NCI-H524 (cell line): ENCODE results near the gene LENEP.

Experiments
- DNase-seq, 2 experiments: peaks; one replicate each; lab custom pipeline; 2025; lab: John Stamatoyannopoulos, UW

LENEP gene

DNA sequence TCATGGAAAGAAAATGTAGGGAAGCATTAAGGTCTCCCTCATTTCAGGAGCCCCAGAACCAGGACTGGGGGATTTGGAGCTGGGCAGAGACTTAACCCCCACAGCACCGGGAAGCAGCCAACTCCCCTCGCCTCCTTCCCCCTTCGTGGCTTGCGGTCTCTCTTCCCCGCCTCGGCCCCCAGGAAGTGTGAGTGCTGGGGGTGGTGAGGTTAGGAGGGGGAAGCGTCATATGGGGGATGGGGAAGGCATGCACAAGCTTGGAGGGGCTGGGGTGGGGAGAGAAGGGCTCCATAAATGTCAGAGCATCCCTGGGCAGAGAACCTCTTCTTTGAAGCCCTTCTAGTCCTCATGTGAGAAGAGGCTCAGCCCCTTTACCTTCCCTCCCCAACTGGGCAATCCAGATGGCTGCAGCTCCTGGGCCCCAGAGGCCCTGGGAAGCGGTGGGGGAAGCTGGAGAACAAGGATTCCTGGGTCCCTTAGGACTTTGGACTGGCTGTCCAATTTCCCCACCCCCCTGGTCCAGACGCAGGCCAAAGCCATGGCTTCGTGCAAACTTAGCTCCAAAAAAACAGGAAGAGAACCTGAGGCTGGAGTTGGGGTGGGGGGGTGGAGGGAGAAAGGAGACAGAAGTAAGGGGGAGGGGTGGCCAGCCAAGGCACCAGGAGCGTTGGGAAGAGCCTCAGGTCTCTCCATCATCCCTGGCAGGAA is 17.0 kb downstream of the LENEP start:
- DNase-seq, result no peak

DNA sequence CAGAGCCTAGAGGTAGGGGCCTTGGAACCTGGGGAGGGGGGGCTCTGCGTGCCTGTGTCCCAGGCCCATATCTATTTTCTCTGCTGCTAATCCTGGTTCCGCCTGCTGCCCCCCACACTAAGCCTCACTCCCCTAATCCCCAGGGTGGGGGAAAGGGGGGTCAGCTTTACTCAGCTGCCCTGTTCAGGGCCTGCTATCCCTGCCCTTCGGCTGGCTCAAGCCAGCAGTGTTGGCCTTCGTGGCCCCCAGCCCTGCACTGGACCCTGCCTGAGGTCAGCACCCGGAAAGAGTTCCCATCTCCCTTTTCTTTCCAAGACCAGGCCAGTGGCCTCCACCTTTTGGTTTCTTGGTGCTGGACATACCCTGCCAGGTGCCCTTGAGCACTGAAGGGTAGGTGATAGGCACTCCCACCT is 17.6 kb downstream of the LENEP start:
- peak in 1 of 2 experiments; percentile 59 for DNase-seq

DNA sequence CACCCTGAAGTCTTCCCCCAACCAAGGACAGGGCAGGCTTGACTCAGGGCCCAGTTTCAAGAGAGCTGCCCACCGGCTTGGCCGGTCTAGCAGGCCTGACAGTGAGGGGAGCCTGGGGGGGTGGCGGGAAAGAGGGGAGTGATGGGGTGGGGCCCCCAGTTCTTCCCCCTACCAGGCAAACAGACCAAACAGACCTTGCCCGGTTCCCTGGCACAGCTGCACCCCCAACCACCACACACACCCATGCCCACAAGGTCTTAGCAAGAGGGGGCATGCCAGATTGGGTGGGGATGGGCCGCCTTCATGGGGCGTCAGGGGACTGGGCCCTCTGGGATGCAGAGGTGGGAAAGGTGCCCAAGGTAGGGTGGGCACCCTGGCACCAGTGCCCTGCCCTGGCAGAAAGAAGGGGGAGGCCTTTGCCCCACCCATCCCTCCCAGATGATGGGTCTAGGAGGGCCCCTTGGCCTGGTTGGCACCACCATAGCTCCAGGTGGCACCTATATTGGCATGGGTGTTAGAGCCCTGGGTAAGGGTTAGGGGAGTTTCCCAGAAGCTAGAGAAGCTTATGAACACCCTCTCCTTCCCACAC is 18.1 kb downstream of the LENEP start:
- no peak for DNase-seq

DNA sequence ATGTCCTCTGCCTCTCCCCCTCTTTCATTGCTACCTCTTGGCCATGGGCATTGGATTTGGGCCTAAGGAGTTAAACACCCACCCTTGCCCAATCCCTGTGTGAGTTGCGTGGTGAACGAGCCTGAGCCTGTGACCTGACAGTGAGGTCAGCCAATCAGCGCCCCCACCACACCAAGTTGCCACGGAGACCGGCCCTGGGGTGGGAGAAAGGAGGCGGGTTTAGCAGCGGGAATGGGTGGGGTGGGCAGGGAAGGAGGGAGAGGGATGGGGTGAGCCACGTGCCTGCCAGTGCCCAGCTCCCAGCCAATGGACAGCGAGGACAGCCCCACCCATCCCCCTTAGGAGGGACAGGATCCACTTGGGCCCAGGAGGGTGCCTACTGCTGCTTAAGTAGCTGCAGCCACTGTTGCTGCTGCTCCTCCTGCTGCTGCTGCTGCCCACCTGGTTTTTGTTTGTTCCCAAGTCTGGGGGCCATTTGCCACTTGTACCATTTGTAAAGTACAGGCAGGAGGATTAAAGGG is 18.7 kb downstream of the LENEP start:
- peak; percentile 97 to 98 for DNase-seq

DNA sequence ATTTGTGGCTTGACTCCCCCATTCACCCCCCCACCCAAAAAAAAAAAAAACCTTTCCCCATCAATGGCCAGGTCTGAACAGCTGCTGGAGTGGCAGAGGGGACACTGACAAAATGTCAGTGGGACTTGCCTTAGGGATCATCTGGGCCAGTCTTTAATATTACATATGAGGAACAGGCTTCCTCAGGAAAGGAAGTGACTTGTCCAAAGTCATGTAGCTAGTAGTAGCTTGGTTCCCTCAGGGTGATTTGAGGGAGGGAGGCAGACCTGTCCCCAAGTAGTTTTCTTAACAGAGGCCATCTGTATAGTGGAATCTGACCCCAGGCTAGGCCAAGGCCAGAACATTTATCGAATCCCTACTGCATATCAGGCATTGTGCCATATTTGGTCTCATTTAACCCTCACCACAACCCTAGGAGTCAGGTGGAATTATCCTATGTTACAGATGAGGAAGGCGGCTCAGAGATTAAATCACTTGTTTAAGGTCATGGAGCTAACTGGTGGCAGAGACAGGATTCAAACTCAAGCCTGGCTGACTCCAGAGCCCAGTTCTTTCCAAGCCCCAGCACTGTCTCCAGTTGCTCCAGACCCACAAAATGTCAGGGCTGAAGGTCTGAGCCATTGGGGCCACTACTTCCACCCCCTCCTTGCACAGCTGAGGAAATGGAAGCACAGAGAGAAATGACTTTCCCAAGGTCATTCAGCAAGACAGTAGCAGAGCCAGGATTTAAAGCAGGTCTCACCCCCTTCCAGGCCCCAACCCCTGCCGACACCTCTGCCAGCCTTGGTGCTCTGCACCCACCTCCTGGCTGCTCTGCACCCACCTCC is 19.6 kb downstream of the LENEP start:
- DNase-seq, result no peak

DNA sequence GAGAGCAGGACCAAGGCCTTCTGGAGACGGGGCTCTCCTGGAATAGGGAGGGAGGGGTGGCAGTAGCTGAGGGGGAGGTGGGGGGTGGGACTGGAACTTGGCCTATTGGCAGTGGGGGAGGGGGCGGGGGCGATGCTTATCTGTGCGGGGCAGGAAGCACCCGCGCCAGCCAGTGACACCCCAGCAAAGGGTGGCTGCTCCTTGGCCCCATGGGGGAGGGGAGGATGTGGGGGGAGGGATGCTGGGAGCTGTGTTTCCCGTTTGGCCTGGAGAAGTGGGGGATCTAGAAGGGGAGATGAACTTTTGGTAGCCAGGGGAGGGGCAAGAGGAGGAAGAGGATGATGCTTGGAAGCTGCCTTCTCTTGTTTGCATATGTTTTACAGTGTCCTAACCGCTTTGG is 20.2 kb downstream of the LENEP start:
- no peak for DNase-seq

DNA sequence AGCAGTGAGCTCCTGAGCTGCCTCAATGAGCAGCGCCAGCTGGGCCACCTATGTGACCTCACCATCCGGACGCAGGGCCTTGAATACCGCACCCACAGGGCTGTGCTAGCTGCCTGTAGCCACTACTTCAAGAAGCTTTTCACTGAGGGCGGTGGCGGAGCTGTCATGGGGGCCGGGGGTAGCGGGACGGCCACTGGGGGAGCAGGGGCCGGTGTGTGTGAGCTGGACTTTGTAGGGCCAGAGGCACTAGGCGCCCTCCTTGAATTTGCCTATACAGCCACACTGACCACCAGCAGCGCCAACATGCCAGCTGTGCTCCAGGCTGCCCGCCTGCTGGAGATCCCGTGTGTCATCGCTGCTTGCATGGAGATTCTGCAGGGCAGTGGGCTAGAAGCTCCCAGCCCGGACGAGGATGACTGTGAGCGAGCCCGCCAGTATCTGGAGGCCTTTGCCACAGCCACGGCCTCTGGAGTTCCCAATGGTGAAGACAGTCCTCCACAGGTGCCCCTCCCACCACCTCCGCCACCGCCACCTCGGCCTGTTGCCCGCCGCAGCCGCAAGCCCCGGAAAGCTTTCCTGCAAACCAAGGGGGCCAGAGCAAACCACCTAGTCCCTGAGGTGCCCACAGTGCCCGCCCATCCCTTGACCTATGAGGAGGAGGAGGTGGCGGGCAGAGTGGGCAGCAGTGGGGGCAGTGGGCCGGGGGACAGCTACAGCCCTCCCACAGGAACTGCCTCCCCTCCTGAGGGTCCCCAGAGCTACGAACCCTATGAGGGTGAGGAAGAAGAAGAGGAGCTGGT is 21.5 kb downstream of the LENEP start:
- no peak for DNase-seq

DNA sequence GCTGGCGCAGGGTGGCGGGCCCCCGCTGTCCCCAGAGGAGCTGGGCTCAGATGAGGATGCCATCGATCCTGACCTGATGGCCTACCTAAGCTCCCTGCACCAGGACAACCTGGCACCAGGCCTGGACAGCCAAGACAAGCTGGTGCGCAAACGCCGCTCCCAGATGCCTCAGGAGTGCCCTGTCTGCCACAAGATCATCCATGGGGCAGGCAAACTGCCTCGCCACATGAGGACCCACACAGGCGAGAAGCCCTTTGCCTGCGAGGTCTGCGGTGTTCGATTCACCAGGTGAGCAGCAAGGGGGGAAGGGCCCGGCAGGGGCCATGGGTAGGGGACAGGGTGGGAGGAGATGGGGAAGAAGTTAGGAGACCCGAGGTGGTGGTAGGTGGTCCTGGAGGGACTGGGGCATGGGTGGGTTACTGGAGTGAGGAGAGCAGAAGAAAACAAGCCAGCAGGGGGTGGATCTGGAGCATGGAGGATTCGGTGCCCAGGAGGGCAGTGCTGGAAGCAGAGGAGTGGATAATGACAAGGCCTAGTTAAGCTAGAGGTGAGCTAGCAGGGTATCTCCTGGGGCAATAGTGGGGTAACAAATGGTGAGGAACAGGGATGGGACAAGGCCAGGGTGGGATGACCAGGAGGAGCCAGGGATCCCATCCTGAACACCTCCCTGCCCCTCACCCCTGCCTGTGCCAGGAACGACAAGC is 22.3 kb downstream of the LENEP start:
- DNase-seq, result no peak

DNA sequence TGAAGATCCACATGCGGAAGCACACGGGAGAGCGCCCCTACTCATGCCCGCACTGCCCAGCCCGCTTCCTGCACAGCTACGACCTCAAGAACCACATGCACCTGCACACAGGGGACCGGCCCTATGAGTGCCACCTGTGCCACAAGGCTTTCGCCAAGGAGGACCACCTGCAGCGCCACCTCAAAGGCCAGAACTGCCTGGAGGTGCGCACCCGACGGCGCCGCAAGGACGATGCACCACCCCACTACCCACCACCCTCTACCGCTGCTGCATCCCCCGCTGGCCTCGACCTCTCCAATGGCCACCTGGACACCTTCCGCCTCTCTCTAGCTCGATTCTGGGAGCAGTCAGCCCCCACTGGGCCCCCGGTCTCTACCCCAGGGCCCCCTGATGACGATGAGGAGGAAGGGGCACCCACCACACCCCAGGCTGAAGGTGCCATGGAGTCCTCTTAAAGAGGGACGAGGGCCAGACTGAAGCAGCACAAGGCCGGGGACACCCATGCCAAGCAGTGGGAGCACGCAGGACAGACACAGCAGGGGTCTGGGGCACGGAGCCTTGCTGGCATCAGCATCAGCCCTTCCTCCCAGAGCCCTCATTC is 22.9 kb downstream of the LENEP start:
- DNase-seq, result no peak

DNA sequence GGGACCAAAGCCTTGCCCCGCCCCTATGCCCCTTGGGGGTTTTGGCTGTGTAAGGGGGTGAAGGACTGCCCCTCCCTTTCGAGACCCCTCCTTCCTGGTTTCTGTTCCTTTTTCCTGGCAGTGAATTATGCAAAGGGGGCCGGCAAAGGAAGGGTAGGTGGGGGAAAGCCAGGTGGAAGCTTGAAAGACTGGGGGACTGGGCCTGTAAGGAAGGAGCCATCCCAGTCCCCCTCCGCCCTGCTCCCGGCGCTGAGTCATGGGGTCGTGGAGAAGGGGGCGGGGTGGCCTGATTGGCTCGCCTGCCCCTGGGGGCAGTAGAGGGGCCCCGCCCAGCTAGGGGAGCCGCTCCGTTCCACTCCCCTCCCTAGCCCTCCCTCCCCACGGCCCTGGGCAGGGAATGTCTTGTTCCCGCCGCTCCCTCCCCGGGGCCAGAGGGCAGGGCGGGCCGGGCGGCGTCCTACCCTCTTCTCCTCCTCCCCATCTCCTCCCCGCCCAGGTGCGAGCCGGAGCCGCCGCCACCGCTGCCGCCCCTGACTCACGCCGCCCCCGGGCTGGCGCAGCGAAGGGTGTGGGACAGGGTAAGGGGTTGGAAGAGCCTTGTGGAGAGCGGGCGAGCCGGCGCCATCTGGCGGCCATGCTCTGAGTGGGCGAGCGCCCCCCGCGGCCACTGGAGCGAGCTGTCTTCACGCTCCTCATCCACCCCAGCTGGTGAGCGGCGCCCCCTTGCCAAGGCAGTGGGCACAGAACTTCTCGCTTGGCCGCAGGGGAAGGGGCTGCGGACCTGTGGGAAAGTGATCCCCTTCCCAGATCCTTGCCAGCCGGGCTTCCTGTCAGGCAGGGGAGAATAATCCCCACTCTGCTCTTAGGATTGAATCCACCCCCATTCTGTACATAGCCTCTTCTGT is 23.9 kb downstream of the LENEP start:
- DNase-seq, result peak; percentile 72 to 86

DNA sequence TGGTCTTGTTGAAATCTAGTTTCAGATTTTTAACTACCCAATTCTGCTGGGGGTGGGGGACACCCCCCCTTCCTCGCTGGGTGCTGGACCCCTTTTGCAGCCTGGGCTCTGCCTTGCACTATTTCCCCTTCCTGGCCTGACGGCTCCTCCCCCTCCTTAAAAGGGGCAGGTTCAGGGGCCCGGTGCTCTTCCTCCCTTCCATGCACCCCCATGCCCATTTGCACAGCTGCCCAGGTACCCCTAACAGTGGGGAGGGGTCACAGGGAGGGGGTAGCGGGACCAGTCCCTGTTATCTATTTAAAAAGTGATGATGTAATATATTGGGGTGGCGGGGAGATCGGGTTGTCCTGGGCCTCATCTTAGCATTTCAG is 24.5 kb downstream of the LENEP start:
- DNase-seq, result no peak

DNA sequence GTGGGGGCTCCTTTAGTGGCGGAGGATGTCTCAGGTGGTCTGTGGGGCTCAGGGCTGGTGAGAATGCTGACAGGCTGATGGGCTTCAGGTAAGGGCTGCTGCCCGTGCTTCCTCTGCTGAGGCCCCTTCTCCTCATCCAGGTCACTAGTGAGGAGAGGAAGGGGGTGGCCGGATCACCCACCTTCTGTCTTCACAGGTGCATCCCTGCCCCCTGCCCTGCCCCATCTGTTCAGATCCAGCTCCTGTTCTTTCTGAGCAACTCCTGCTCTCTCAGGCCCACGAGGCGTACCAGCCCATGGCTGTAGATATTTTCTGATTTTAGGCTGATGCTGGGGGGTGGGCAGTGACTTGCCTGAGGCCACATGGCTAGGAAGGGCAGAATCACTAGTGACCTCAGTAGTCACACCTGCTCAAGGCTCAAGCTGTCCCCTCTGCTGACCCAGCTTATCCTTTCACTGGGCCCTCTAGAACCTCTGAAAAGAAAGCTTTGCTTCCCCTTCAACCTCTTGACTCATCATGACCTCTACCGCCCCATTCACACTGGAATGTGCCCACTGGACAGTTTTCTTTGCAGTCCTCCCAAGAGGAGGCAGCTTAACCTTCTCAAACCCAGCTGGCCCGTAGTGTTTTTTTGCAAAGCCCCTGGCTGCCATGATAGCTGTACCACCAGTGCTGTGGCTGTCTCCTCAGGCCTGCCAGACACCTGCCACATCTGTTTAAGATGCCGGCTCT is 25.4 kb downstream of the LENEP start:
- peak in 1 of 2 experiments; percentile 44 for DNase-seq

DNA sequence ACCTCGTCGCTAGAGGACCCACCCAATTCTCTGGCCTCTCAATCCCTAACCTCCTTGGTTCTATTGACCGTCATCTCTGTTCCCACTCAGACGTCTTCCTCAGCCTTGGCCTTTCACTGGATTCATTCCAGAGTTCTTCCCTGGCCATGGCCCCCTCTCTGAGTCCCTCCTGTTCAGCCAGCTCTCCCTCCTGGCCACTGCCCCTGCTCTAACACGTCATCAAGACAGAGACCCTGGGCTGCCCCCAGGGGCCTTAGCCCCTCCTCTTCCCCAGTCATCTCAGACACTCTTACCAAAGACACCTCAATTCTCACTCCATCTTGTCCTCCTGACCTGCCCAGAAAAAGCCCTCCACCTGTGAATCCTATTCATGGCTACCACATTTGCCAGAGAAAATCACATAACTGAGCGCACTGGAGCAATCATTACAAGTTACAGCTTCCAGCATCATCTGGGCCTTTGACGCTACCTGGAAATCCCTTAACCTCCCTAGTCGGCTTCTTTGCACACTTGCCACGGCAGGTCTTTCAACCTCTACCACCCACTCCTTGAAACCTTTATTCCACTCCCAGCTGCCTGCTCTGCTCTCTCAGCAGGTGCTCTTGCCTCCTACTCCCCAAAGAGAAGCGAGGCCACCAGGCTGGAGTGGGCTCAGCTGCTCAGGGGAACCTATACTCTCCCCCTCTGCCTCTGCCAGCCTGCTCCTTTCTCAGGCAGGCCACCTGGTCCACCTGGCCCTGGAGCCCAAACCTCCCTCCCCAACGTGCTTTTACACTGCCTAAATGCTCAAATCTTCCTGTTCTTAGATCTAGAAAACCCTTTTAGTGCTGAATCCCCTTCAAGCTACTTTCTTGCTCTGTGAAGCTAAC is 26.2 kb downstream of the LENEP start:
- no peak for DNase-seq

DNA sequence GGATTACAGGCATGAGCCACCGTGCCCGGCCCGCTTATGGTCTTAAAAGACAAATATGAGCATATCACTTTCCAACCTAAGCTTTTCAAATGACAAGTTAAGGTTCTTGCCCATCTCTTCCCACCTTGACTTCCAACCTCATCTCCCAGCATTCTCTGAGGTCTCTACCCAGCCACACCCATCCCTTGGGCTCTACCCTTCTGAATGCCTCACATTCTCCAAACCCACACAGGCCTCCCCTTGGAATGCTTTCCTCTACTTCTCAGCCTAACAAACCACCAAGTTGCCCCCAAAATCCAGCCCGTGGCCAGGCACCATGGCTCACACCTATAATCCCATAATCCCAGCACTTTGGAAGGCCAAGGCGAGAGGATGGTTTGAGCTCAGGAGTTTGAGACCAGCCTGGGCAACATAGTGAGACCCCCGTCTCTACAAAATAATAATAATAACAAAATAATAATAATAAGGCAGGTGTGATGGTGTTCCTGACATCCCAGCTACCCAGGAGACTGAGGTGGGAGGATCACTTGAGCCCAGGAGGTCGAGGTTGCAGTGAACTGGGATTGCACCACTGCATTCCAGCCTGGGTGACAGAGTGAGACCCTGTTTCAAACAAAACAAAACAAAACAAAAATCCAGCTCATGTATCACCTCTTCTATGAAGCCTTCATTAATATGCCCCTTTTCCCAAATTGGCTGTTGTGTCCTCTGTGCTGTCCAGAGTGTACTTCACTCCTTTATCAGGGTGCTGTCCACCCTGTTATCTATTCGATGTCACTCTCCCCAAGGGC is 28.9 kb downstream of the LENEP start:
- no peak for DNase-seq

DNA sequence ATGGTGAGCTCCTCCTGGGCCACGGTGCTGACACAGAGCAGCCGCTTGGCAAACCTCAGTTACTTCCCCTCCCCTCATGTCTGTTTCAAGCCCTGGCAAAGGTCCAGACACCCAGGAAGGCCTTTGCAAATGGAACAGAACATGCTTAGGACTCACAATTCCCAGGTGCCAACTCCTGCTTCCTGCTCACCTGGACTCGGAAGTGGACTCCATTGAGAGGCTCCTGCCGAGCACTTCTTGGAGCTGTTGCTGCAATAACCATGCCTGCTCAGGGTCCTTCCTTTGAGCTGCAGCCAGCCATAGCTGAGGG is 29.5 kb downstream of the LENEP start:
- DNase-seq, result no peak

DNA sequence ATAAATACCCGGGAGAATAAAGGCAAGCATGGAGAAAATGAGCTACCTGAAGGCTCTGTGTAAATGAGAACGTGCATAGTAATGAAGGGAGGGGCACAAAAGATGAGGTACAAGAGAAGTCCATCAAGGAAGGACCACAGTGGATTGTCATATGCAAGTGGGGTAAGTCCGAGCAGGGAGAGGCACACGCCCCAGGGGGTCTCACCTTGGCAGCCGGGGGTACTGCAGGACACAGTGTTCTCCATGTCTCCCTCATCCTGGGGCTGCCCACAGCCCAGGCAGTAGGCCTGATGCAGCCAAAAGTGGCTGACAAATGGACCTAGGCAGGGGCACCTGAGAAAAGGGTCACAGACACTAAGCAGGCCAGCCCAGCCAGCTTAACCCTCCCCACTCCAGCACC is 30.2 kb downstream of the LENEP start:
- DNase-seq, result no peak

DNA sequence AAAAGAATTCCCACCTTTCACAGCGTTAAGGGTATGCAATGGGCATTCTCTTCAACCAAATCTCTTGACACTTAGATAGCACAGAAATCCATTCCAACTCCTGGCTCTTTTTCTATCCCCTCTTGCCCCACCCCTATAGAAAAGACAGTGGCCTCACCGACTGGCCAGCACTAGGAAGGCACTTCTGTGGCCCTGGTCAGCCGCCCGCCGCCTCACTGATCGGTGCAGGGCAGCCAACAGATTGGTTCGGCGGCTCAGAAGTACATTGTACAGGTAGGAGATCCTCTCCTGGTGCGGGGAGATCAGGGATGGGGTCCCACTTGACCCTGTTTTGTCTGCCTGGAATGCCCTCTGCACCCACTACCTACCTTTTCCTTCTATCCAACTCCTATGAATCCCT is 30.9 kb downstream of the LENEP start:
- DNase-seq, result no peak

DNA sequence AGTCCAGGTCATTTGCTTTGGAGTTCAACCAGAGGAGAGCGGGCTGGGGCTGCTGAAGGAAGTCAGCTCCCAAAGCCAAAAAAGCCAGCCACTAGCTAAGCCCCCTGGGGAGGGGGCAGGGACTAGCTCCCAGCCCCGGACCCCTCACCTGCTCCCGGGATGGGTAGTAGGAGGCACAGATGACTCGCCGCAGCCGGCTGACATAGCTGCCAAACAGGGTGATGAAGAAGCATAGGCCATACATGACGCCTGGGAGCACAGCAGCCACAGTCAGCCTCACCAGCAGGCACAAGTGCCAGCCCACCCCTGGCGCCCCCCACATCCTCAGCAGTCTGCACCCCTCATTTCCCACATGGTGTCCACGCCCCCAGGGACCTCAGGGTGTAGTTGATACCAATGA is 32.8 kb downstream of the LENEP start:
- DNase-seq, result no peak
